ENCODE measurements around the gene TLR9. TPM values are rescaled to one million over a fixed set of nuclear protein-coding genes. Genes with fewer than 3 reads are reported as not detected.

Gene TLR9
- total RNA-seq, 6 experiments from 2014 or later = not detected

- H3K4me3 Mint-ChIP-seq = no peak overlapping the region
- no peak for TF ChIP-seq CTCF (IDR thresholded peaks at IDR 0.05)
- no peak overlapping the region for H3K27ac Mint-ChIP-seq
- peaks cover 49% of the 10 kb centered on the region for H3K36me3 Mint-ChIP-seq (ENCODE audit: low read depth)
- no peaks in the 10 kb centered on the region for H3K9me3 Mint-ChIP-seq
- peaks cover 2% of the 10 kb centered on the region for H3K27me3 Mint-ChIP-seq (ENCODE audit: insufficient read depth)
- peaks cover 5% of the 10 kb centered on the region; the same call in 1 of the 2 replicates for H3K4me1 Mint-ChIP-seq (ENCODE audit: low read depth)
- DNase-seq = no peak
Observed at GRCh38 chr3:52210550-52211046, 14.8 kb downstream of the TLR9 start.

- no peak for TF ChIP-seq CTCF (IDR thresholded peaks at IDR 0.05)
- no peak for DNase-seq
- Mint-ChIP-seq H3K27me3 (ENCODE audit: insufficient read depth) (no peaks in the 10 kb centered on the region; the same call in 1 of the 2 replicates), H3K4me1 (ENCODE audit: low read depth) (peaks cover 5% of the 10 kb centered on the region; the same call in 1 of the 2 replicates), H3K9me3 (no peaks in the 10 kb centered on the region), H3K4me3 (no peak overlapping the region), H3K36me3 (ENCODE audit: low read depth) (peaks cover 45% of the 10 kb centered on the region), H3K27ac (no peak overlapping the region)
Observed at GRCh38 chr3:52210037-52210436, 15.4 kb downstream of the TLR9 start.

GRCh38 chr3:52208556-52208955 is 16.9 kb downstream of the TLR9 start:
- Mint-ChIP-seq H3K9me3 (no peaks in the 10 kb centered on the region), H3K4me1 (ENCODE audit: low read depth) (peaks cover 8% of the 10 kb centered on the region; the same call in 1 of the 2 replicates), H3K4me3 (no peak overlapping the region), H3K27me3 (ENCODE audit: insufficient read depth) (no peaks in the 10 kb centered on the region; the same call in 1 of the 2 replicates), H3K36me3 (ENCODE audit: low read depth) (peaks cover 47% of the 10 kb centered on the region), H3K27ac (no peak overlapping the region)
- DNase-seq = no peak
- no peak for TF ChIP-seq CTCF (IDR thresholded peaks at IDR 0.05)

- peaks cover 59% of the 10 kb centered on the region for H3K36me3 Mint-ChIP-seq (ENCODE audit: low read depth)
- H3K9me3 Mint-ChIP-seq = no peaks in the 10 kb centered on the region
- no peaks in the 10 kb centered on the region; the same call in 1 of the 2 replicates for H3K27me3 Mint-ChIP-seq (ENCODE audit: insufficient read depth)
- H3K27ac Mint-ChIP-seq = no peak overlapping the region
- DNase-seq = no peak
- peaks cover 11% of the 10 kb centered on the region for H3K4me1 Mint-ChIP-seq (ENCODE audit: low read depth)
- H3K4me3 Mint-ChIP-seq = no peak overlapping the region
- TF ChIP-seq CTCF (IDR thresholded peaks at IDR 0.05) = no peak
Observed at GRCh38 chr3:52205727-52206372, 19.6 kb downstream of the TLR9 start.

GRCh38 chr3:52204337-52205073 is 20.9 kb downstream of the TLR9 start:
- no peaks in the 10 kb centered on the region for H3K9me3 Mint-ChIP-seq
- H3K4me1 Mint-ChIP-seq (ENCODE audit: low read depth) = peaks cover 13% of the 10 kb centered on the region
- peaks cover 58% of the 10 kb centered on the region for H3K36me3 Mint-ChIP-seq (ENCODE audit: low read depth)
- no peaks in the 10 kb centered on the region; the same call in 1 of the 2 replicates for H3K27me3 Mint-ChIP-seq (ENCODE audit: insufficient read depth)
- DNase-seq = no peak
- no peak overlapping the region for H3K4me3 Mint-ChIP-seq
- no peak overlapping the region for H3K27ac Mint-ChIP-seq
- no peak for TF ChIP-seq CTCF (IDR thresholded peaks at IDR 0.05)

Measured in HFFc6 (cell line).